HG03175 (cell line): ENCODE data around the gene ETAA1.

Experiments used
- ATAC-seq: cut with Tn5 transposase; IDR thresholded peaks from one replicate; pipeline ENCODE4 v1.9.1; 2021; ENCODE audit warnings: mild to moderate bottlenecking, moderate library complexity; ENCODE audit not compliant: unreplicated experiment

Gene ETAA1

GRCh38 chr2:67397143-67397986, at the start of gene ETAA1:
Gene ETAA1, plus strand, starts transcription at chr2:67397333. Its CDS starts 116 bp downstream, at chr2:67397449.
- peak; percentile 100 for ATAC-seq

- ATAC-seq: no peak
These were observed 30.2 kb upstream of the ETAA1 start for GRCh38 chr2:67366832-67367412.

- ATAC-seq: no peak
These were observed 22.7 kb upstream of the ETAA1 start for GRCh38 chr2:67374481-67374880.

GRCh38 chr2:67374949-67375348, 22.2 kb upstream of the ETAA1 start:
- ATAC-seq: no peak

GRCh38 chr2:67378555-67378954, 18.6 kb upstream of the ETAA1 start:
- ATAC-seq: no peak

- ATAC-seq: no peak
These were observed 18.1 kb upstream of the ETAA1 start for GRCh38 chr2:67379048-67379447.

- ATAC-seq: peak; percentile 72
These were observed 12.9 kb upstream of the ETAA1 start for GRCh38 chr2:67384123-67384822.

GRCh38 chr2:67388680-67389079, 8.5 kb upstream of the ETAA1 start:
- ATAC-seq: no peak

- no peak for ATAC-seq
These were observed 7.8 kb upstream of the ETAA1 start for GRCh38 chr2:67389286-67389685.

GRCh38 chr2:67389788-67390187, 7.3 kb upstream of the ETAA1 start:
- ATAC-seq: no peak

GRCh38 chr2:67393237-67393636, 3.9 kb upstream of the ETAA1 start:
- ATAC-seq: no peak

GRCh38 chr2:67394734-67395133, 2.4 kb upstream of the ETAA1 start:
- no peak for ATAC-seq

GRCh38 chr2:67399144-67399543, 2.0 kb downstream of the ETAA1 start:
- no peak for ATAC-seq

- ATAC-seq: no peak
These were observed 2.8 kb downstream of the ETAA1 start for GRCh38 chr2:67399831-67400489.

GRCh38 chr2:67400560-67401485, 3.7 kb downstream of the ETAA1 start:
- ATAC-seq: no peak

GRCh38 chr2:67408346-67408745, 11.2 kb downstream of the ETAA1 start:
- no peak for ATAC-seq

GRCh38 chr2:67412424-67412823, 15.3 kb downstream of the ETAA1 start:
- ATAC-seq: no peak

- no peak for ATAC-seq
These were observed 17.7 kb downstream of the ETAA1 start for GRCh38 chr2:67414867-67415266.

GRCh38 chr2:67416136-67416535, 19.0 kb downstream of the ETAA1 start:
- ATAC-seq: no peak

GRCh38 chr2:67423489-67423888, 26.4 kb downstream of the ETAA1 start:
- no peak for ATAC-seq
